HCEC 1CT (cell line): ENCODE data around the gene MMP11.

Source experiments
- DNase-seq: peaks from one replicate; pipeline ENCODE4 v3.0.0-alpha.2; 2017

The MMP11 gene

GRCh38 chr22:23781511-23782183 is 9.0 kb downstream of the MMP11 start:
- DNase-seq, result peak; percentile 71

DNA sequence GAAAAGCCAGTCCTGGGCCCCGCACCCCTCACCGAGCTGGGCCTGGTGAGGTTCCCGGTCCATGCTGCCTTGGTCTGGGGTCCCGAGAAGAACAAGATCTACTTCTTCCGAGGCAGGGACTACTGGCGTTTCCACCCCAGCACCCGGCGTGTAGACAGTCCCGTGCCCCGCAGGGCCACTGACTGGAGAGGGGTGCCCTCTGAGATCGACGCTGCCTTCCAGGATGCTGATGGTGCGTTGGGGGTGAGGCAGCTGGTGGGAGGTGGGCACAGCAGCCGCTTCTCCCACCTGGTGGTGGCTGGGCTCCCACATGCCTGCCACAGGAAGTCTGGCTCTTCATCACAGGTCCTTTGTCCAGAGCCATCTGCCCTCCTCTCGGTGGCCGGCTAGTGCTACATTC is 9.6 kb downstream of the MMP11 start:
- DNase-seq, result no peak

DNA sequence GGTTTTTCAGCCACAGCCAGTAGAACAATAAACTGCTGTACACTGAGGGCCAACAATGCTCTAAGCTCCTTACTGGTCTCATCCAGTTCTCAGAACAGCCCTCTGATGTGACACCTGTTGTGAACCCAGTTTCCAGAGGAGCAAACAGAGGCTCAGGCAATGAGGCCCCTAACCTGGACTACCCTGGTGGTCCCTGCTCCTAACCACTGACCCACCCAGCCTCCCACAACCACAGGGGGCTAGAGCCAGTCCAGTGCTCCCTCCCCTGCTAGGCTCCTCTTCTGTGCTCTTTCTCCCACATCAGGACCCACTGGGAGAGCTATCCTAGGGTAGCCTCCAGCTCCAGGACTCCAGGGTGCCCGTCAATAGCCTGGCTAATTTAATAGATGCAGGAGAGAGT is 10.1 kb downstream of the MMP11 start:
- DNase-seq, result no peak

DNA sequence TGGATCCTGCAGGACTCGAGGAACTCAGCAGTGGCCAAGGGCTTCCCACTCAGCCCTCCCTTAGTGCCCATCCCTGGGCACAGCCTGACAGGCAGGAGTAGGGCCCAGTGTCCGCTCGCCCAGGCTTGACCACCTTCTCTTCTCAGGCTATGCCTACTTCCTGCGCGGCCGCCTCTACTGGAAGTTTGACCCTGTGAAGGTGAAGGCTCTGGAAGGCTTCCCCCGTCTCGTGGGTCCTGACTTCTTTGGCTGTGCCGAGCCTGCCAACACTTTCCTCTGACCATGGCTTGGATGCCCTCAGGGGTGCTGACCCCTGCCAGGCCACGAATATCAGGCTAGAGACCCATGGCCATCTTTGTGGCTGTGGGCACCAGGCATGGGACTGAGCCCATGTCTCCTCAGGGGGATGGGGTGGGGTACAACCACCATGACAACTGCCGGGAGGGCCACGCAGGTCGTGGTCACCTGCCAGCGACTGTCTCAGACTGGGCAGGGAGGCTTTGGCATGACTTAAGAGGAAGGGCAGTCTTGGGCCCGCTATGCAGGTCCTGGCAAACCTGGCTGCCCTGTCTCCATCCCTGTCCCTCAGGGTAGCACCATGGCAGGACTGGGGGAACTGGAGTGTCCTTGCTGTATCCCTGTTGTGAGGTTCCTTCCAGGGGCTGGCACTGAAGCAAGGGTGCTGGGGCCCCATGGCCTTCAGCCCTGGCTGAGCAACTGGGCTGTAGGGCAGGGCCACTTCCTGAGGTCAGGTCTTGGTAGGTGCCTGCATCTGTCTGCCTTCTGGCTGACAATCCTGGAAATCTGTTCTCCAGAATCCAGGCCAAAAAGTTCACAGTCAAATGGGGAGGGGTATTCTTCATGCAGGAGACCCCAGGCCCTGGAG is 10.9 kb downstream of the MMP11 start:
- no peak for DNase-seq

GRCh38 chr22:23784215-23784732 is 11.6 kb downstream of the MMP11 start:
- no peak for DNase-seq

- DNase-seq, result no peak
These were observed 13.6 kb downstream of the MMP11 start for GRCh38 chr22:23786261-23786710.

DNA sequence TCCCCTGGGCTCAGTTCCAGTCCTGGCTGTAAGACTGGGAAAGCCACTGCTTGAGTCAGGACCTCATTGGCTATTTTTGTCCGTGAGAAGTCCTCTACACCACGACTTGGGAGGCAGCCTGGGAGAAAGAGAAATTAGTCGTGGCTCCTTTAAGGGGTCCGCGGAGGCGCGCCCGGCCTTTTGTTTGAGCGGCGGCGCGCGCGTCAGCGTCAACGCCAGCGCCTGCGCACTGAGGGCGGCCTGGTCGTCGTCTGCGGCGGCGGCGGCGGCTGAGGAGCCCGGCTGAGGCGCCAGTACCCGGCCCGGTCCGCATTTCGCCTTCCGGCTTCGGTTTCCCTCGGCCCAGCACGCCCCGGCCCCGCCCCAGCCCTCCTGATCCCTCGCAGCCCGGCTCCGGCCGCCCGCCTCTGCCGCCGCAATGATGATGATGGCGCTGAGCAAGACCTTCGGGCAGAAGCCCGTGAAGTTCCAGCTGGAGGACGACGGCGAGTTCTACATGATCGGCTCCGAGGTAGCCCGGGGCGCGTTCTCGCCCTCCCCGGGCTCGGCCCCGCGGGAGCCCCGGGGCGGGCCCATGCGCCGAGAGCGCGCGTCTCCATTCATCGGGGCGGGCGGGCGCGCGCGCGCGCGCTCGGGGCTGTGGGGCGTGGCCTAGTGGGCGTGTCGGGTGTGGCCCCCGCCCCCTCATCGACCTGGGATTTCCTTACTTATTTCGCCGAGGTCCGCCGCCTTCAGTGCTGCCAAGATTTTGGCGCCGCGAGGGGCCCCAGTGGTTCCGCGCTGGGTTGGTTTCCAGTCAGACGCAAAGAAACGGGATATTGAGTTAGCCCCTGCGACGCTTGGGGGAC is 14.3 kb downstream of the MMP11 start, which contains the start of gene SMARCB1:
SMARCB1 (plus strand) TSS at position 215 of the 848 bp plus-strand sequence; CDS start at position 419, 204 bp downstream.
- peak; percentile 90 for DNase-seq

GRCh38 chr22:23787600-23787896 is 14.9 kb downstream of the MMP11 start:
- no peak for DNase-seq

- DNase-seq, result no peak
These were observed 15.3 kb downstream of the MMP11 start for GRCh38 chr22:23787910-23788309.

DNA sequence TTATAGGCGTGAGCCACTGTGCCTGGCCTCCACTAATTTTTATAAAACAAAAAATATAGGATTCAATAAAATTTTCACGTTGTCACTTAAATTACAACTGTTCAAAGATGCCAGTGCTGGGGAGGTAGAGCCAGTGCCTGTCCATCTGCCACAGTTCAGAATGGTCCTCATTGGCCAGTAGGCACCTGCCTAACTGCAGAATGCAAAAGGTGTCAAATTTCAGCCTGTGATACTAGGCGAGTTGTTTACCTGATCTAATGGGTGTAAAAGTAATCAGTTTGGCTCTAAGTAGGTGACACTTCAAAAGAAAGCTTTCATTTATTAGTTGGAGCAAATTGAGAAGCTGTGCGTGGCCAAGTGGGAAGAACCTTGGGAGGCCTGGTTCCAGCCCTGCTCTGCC is 16.5 kb downstream of the MMP11 start:
- DNase-seq, result no peak

DNA sequence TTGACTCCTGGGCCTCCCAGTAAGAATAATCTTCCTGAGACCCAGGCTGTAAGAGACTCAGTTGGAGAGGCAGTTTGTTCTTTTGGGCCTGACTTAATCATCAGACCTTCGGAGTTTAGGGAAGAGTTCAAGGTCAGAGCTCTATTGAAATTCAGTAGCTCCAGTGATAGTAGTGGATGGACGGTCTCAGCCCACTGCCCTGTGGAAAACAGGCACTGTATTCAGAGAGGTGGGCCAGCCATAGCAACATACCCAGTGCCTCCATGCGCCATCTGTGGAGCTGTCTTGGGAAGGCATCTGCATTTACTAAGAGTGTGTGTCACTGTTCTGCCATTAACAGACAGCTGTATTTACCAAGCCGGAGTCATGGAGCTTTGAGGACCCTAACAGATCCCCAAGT is 17.0 kb downstream of the MMP11 start:
- no peak for DNase-seq

GRCh38 chr22:23790819-23791737 is 18.4 kb downstream of the MMP11 start:
- peak; percentile 24 for DNase-seq

DNA sequence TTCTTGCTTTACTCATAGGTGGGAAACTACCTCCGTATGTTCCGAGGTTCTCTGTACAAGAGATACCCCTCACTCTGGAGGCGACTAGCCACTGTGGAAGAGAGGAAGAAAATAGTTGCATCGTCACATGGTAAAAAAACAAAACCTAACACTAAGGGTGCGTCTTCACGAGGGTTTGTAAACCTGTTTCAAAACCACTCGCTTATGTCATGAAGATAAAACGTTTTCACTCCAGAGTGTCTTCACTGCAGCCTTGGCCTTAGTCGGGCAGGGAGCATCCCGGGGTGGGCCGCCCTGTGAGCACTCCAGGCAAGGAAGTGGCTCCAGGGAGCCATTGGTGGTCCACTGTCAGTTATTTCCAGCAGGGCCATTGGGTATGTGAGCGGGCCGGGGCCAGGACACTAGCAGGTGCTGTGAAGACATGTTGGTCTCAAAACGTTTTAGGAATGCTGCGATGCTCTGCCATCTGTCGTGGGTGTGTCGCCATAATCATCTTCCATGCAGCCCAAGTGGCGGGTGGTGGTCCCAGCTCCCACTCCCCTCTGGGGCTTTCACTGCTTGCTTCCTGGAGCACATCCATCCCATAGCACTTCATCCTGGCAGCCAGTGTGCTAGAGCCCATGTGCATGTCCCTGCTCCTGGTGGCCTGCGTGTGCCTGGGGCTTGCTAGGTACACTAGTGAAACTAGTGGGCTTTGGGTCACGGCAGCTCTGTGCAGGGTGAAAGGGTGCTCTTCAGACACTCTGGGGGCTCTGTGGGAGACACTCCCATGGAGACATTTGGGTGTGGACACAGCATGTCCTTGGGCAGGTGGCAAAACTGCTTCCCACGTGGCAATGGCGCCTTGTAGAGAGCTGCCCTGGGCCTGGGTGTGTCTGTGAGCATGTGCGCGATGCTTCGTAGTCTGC is 19.3 kb downstream of the MMP11 start:
- no peak for DNase-seq

DNA sequence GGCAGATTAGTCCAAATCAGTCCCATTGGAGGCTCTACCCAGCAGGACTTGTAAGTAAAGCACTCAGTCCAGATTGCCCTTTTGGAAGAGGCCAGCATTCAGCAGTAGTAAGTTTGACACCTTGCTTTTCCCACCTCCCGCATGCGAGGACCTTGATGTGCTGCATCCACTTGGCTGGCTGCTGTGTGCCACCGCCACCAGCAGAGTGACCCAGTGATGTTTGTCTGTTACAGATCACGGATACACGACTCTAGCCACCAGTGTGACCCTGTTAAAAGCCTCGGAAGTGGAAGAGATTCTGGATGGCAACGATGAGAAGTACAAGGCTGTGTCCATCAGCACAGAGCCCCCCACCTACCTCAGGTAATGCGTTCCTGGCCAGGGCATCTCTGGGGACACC is 20.7 kb downstream of the MMP11 start:
- DNase-seq, result no peak

- no peak for DNase-seq
These were observed 23.8 kb downstream of the MMP11 start for GRCh38 chr22:23796461-23796860.

DNA sequence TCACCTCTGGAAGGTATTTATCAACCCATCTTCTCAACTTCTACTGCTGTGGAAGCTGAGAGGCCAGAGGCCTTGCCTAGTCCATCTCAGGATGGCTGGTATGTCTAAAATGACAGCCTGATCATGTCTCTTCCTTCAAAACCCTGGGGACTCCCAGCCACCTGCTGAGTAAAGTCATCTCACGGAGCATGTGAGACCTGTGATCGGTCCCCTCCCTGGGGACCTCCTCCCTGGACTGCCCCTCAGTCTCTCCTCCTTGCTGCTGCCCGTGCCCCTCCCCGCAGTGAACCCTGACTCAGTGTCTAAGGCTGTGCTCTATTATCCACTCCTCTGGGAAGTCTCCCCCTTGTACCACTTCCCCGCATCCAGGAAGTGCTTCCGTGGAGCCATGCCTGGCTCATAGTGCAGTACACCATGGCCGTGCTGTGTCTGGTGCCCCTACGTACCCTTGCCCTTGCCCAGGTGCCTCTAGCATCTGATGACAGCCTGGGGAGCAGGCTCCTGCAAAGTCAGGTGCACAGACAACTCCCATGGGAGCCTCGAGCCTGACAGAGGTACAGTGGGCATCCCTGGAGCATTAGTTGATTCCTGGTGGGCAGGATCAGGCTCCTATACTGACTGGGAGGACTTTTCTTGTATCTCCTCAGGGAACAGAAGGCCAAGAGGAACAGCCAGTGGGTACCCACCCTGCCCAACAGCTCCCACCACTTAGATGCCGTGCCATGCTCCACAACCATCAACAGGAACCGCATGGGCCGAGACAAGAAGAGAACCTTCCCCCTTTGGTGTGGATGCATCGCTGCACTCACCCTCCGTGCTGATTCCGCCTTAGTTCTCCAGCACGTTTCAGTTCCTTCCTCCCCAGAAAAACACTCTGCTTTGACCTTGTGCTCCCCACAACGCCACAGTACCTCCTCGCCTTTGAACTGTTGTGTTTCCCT is 27.9 kb downstream of the MMP11 start:
- DNase-seq, result no peak

DNA sequence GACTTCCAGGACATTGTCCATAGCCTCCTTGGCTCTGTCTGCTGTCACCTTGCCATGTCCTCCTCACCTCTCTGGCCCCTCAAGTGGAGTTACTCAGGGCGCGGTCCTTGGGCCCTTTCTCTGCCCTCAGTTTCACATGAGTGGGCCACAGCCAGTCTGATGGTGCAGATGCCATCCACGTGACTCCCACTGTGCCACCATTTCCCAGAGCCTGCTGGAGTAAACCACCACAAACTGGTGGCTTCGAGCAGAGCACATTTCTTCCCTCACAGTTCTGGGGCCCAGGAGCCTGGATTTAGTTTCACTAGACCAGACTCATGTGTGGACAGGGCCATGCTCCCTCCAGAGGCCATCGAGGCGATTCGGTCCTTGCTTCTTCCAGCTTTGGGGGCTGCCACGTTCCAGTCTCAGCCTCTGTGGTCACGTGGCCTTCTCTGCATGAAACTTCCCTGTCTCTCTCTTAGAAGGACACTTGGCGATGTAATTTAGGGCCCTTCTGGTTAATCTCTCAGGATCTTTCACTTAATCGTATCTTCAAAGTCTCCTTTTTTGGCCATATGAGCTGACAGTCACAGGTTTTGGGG is 28.7 kb downstream of the MMP11 start:
- DNase-seq, result no peak

GRCh38 chr22:23801886-23802377 is 29.3 kb downstream of the MMP11 start:
- DNase-seq, result no peak
